ENCODE measurements around the gene MAGI1. TPM values are rescaled to one million over a fixed set of nuclear protein-coding genes. Genes with fewer than 3 reads are reported as not detected.
"Not testable (repeated sequence)": the region's sequence is repeated elsewhere in the genome, so short reads cannot be mapped to it uniquely, and the experiment has no call there.

Gene MAGI1
- total RNA-seq, 2 experiments from 2014 or later = 0.21 to 0.24 TPM

GRCh38 chr3:65551945-65552344 is 486.8 kb downstream of the MAGI1 start:
- CTCF ChIA-PET = no interaction called here
- peaks cover under 1% of the 10 kb centered on the region for H3K9me3 Mint-ChIP-seq
- intact Hi-C loops (cut with micrococcal nuclease) = no loop called here

DNA sequence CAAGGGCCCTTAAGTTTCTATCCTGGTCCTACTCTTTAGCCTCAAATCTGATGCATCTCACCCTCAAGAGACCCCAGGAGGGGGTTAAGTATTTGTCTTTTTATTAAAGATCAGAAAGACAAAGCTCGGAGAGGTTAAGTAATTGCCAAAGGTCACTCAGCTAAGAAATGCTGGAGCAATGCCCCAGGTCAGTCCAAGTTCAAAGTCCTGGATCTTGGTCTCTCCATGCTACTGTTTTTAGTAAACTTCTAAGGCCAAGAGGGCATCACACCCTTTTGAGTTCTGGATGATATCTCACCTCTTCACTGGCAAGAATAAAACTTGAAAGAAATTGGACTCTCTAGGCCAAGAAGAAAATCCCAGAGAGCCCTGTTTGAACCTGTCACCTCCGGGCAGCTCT is 488.6 kb downstream of the MAGI1 start:
- H3K27me3 Mint-ChIP-seq = peaks cover 7% of the 10 kb centered on the region
- no peaks in the 10 kb centered on the region for H3K36me3 Mint-ChIP-seq
- CTCF ChIA-PET = no interaction called here

More at GRCh38 chr3:65551945-65552344, 486.8 kb downstream of the MAGI1 start:
- Mint-ChIP-seq H3K27me3 (peaks cover 7% of the 10 kb centered on the region), H3K4me1 (ENCODE audit: low read depth) (no peaks in the 10 kb centered on the region), H3K27ac (no peak overlapping the region), H3K4me3 (no peak overlapping the region), H3K36me3 (no peaks in the 10 kb centered on the region)
- POLR2A ChIA-PET = no interaction called here
- DNase-seq = no peak

DNA sequence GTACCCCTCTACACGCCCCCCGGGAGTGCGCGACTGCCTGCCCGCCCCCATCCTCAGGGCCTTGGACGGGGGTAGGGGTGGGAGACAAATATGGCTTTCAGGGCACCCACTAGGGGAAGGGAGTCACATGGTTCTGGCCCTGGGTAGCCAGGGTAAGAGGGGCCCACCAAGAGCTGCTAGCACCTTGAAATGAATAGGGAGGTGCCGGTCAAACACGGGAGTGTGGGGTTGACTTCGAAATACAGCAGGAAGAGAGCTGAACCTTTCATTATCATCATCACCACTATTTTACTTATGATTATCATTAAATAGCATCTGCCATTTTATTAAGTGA is 489.1 kb downstream of the MAGI1 start:
- H3K9me3 Mint-ChIP-seq = peaks cover 3% of the 10 kb centered on the region
- H3K4me3 Mint-ChIP-seq = no peak overlapping the region
- CTCF ChIA-PET = no interaction called here
- H3K36me3 Mint-ChIP-seq = no peaks in the 10 kb centered on the region
- POLR2A ChIA-PET = no interaction called here
- intact Hi-C loops (cut with micrococcal nuclease) = no loop called here
- H3K27ac Mint-ChIP-seq = no peak overlapping the region
- DNase-seq = no peak
- no peaks in the 10 kb centered on the region for H3K4me1 Mint-ChIP-seq (ENCODE audit: low read depth)
- peaks cover 7% of the 10 kb centered on the region for H3K27me3 Mint-ChIP-seq

More for the DNA sequence above, 488.6 kb downstream of the MAGI1 start:
- intact Hi-C loops (cut with micrococcal nuclease) = no loop called here
- Mint-ChIP-seq H3K27ac (no peak overlapping the region), H3K4me1 (ENCODE audit: low read depth) (no peaks in the 10 kb centered on the region), H3K4me3 (no peak overlapping the region), H3K9me3 (peaks cover 3% of the 10 kb centered on the region)
- no peak for DNase-seq
- POLR2A ChIA-PET = no interaction called here

DNA sequence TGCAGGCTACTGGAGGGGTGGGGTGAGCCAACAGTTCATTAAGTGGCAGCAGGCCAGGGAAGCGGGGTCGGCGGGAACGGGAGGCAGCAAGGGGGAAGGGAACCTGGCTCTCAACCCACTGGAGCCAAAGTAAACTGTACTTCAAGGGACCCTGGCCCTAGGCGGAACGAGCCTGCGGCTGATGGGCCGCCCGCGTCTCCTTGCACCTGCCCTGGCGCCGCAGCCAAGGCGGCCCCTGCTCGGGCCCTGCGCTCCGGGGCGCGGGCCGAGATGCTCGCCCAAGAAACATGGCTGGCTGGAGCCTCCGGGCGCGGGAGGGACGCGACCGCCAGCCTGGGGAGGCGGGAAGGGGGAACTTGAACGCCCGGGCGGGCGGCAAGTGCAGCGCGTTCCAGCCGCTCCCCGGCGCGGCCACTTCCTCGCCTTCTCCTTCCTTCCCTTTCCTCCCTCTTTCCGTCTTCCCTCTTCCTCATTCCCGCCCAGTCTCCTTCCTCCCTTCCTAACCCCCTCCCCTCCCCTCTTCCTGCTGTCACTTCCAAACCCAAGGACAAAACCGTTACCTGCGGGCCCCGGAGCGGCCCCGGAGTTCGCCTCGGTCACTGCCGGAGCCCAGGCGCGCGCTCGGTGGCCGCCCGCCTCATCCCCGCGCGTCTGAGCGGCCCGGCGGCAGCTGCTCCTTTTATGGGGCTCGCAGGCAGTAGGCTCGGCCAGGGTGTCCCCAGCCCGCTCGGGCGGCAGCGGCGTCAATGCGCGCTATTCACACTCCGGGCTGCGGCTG is 489.7 kb downstream of the MAGI1 start:
- H3K27me3 Mint-ChIP-seq = peaks cover 7% of the 10 kb centered on the region

GRCh38 chr3:65545429-65545828 is 493.3 kb downstream of the MAGI1 start:
- H3K9me3 Mint-ChIP-seq = peaks cover 7% of the 10 kb centered on the region
- CTCF ChIA-PET = no interaction called here
- intact Hi-C loops (cut with micrococcal nuclease) = no loop called here

More for the DNA sequence above, 489.7 kb downstream of the MAGI1 start:
- ChIA-PET CTCF (no interaction called here), POLR2A (no interaction called here)
- intact Hi-C loops (cut with micrococcal nuclease) = no loop called here
- Mint-ChIP-seq H3K9me3 (peaks cover 3% of the 10 kb centered on the region), H3K4me1 (ENCODE audit: low read depth) (no peaks in the 10 kb centered on the region), H3K4me3 (no peak overlapping the region), H3K36me3 (no peaks in the 10 kb centered on the region), H3K27ac (no peak overlapping the region)
- DNase-seq = no peak

GRCh38 chr3:65543391-65543790 is 495.3 kb downstream of the MAGI1 start:
- DNase-seq; POLR2A ChIA-PET; H3K9me3 Mint-ChIP-seq; CTCF ChIA-PET; H3K27me3 Mint-ChIP-seq; H3K4me1 Mint-ChIP-seq (ENCODE audit: low read depth); H3K36me3 Mint-ChIP-seq; H3K4me3 Mint-ChIP-seq; H3K27ac Mint-ChIP-seq; intact Hi-C loops (cut with micrococcal nuclease): not testable (repeated sequence)

More at GRCh38 chr3:65545429-65545828, 493.3 kb downstream of the MAGI1 start:
- H3K4me3 Mint-ChIP-seq = no peak overlapping the region
- no peak for DNase-seq
- no peaks in the 10 kb centered on the region for H3K36me3 Mint-ChIP-seq
- peaks cover 7% of the 10 kb centered on the region for H3K27me3 Mint-ChIP-seq
- POLR2A ChIA-PET = no interaction called here
- H3K27ac Mint-ChIP-seq = no peak overlapping the region
- H3K4me1 Mint-ChIP-seq (ENCODE audit: low read depth) = no peaks in the 10 kb centered on the region

DNA sequence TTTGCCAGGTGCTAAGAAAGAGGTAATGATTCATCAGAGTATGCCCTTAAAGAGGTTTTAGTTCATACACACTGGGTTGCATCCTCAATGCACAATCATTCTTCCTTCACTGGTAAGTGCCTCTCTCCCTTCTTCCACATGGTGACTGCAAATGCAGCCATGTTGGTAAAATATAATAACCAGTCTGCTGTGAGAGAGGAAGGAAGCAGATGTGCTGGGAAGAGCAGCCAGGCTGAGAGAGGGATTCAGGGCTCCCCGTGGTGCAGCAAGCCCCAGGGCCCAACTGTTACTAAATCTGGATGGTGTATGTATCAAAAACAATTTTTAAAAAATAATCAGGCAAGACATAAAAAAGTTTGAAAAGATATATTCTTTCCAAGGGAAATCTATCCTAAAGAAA is 498.1 kb downstream of the MAGI1 start:
- POLR2A ChIA-PET = no interaction called here
- peaks cover 5% of the 10 kb centered on the region for H3K9me3 Mint-ChIP-seq
- CTCF ChIA-PET = no interaction called here

GRCh38 chr3:65539616-65540015 is 499.1 kb downstream of the MAGI1 start:
- Mint-ChIP-seq H3K4me3 (no peak overlapping the region), H3K9me3 (peaks cover 5% of the 10 kb centered on the region), H3K27ac (no peak overlapping the region), H3K36me3 (no peaks in the 10 kb centered on the region), H3K4me1 (ENCODE audit: low read depth) (no peaks in the 10 kb centered on the region), H3K27me3 (no peaks in the 10 kb centered on the region)
- CTCF ChIA-PET = no interaction called here
- POLR2A ChIA-PET = no interaction called here
- intact Hi-C loops (cut with micrococcal nuclease) = no loop called here
- DNase-seq = no peak

More for the DNA sequence above, 498.1 kb downstream of the MAGI1 start:
- H3K4me3 Mint-ChIP-seq = no peak overlapping the region
- no peak for DNase-seq
- H3K27me3 Mint-ChIP-seq = no peaks in the 10 kb centered on the region
- no peaks in the 10 kb centered on the region for H3K36me3 Mint-ChIP-seq
- no peak overlapping the region for H3K27ac Mint-ChIP-seq
- H3K4me1 Mint-ChIP-seq (ENCODE audit: low read depth) = no peaks in the 10 kb centered on the region
- intact Hi-C loops (cut with micrococcal nuclease) = no loop called here

DNA sequence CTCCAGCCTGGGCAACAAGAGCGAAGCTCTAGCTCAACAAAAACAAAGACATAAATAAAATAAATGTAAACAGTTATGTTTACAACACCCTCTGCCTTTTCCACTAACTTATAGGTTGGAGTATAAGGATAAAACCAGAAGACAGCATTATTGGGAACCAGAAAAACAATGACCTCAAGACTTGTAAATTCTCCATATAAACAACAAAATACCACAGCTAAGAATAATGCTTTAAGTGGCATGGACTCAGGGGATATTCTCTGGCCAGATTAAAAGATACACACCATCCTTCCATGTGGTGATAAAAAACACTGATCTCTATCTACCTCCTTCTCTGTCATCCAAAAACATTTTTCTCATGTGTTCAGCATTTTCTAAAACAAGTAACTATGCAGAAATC is 500.6 kb downstream of the MAGI1 start:
- Mint-ChIP-seq H3K4me1 (ENCODE audit: low read depth) (no peaks in the 10 kb centered on the region), H3K4me3 (no peak overlapping the region), H3K27ac (no peak overlapping the region), H3K36me3 (no peaks in the 10 kb centered on the region), H3K27me3 (no peaks in the 10 kb centered on the region), H3K9me3 (peaks cover 4% of the 10 kb centered on the region)
- POLR2A ChIA-PET = no interaction called here
- intact Hi-C loops (cut with micrococcal nuclease) = no loop called here
- CTCF ChIA-PET = no interaction called here
- DNase-seq = no peak

GRCh38 chr3:65537109-65537508 is 501.6 kb downstream of the MAGI1 start:
- POLR2A ChIA-PET = no interaction called here
- Mint-ChIP-seq H3K36me3 (no peaks in the 10 kb centered on the region), H3K27me3 (no peaks in the 10 kb centered on the region), H3K4me3 (no peak overlapping the region), H3K4me1 (ENCODE audit: low read depth) (no peaks in the 10 kb centered on the region), H3K27ac (no peak overlapping the region), H3K9me3 (peaks cover 4% of the 10 kb centered on the region)
- CTCF ChIA-PET = interaction anchor here (1.0 kb wide), 1 partner anchor 195 kb away, joined by 3 read pairs; no protein-coding TSS in a partner anchor
- intact Hi-C loops (cut with micrococcal nuclease) = no loop called here
- no peak for DNase-seq

GRCh38 chr3:65535260-65535659 is 503.5 kb downstream of the MAGI1 start:
- Mint-ChIP-seq H3K27me3 (no peaks in the 10 kb centered on the region), H3K4me3 (no peak overlapping the region), H3K36me3 (no peaks in the 10 kb centered on the region), H3K27ac (no peak overlapping the region), H3K9me3 (peaks cover 2% of the 10 kb centered on the region), H3K4me1 (ENCODE audit: low read depth) (no peaks in the 10 kb centered on the region)
- intact Hi-C loops (cut with micrococcal nuclease) = no loop called here
- POLR2A ChIA-PET = no interaction called here
- no peak for DNase-seq
- CTCF ChIA-PET = no interaction called here

GRCh38 chr3:65534805-65535204 is 503.9 kb downstream of the MAGI1 start:
- CTCF ChIA-PET = no interaction called here
- Mint-ChIP-seq H3K4me1 (ENCODE audit: low read depth) (no peaks in the 10 kb centered on the region), H3K4me3 (no peak overlapping the region), H3K27ac (no peak overlapping the region), H3K9me3 (peaks cover 2% of the 10 kb centered on the region), H3K36me3 (no peaks in the 10 kb centered on the region), H3K27me3 (no peaks in the 10 kb centered on the region)
- POLR2A ChIA-PET = no interaction called here
- intact Hi-C loops (cut with micrococcal nuclease) = no loop called here
- DNase-seq = no peak

GRCh38 chr3:65532749-65533148 is 506.0 kb downstream of the MAGI1 start:
- DNase-seq = no peak
- Mint-ChIP-seq H3K4me1 (ENCODE audit: low read depth) (no peaks in the 10 kb centered on the region), H3K36me3 (no peaks in the 10 kb centered on the region), H3K27ac (no peak overlapping the region), H3K9me3 (peaks cover 2% of the 10 kb centered on the region), H3K27me3 (no peaks in the 10 kb centered on the region), H3K4me3 (no peak overlapping the region)
- CTCF ChIA-PET = no interaction called here
- POLR2A ChIA-PET = no interaction called here
- intact Hi-C loops (cut with micrococcal nuclease) = no loop called here

All from activated CD4-positive, alpha-beta memory T cell treated with anti-CD3 and anti-CD28 coated beads for 36 hours (primary cell).